Stimulated activated CD4-positive, alpha-beta T cell treated with anti-CD3 and anti-CD28 coated beads, Interleukin-1b, Interleukin-23, amount 100 ng/mL, for 48 hours (primary cell): ENCODE measurements around the gene KRTAP25-1.

Experiments
- DNase-seq: peaks from one replicate; pipeline ENCODE4 v3.0.0-alpha.2; 2020

The KRTAP25-1 gene, protein sequence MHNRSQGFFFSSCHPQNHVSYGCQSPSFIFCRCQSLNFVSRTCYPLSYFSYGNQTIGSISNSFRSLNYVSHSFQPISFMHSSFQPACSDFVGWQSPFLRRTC

DNA sequence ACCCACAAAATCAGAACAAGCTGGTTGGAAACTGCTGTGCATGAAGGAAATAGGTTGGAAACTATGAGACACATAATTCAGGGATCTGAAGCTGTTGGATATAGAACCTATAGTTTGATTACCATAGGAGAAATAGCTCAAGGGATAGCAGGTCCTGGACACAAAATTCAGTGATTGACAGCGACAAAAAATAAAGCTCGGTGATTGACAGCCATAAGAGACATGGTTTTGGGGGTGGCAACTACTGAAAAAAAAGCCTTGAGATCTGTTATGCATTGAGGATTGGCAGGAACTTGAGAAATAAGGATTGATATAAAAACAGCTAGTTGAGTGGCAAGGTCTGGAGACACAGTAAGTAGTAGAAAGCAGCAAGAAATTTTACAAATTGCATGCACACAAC is at the start of gene KRTAP25-1:
KRTAP25-1 (minus strand) TSS at position 300 of the 400 bp plus-strand sequence; CDS start at position 276, 24 bp downstream.
- DNase-seq: no peak

DNA sequence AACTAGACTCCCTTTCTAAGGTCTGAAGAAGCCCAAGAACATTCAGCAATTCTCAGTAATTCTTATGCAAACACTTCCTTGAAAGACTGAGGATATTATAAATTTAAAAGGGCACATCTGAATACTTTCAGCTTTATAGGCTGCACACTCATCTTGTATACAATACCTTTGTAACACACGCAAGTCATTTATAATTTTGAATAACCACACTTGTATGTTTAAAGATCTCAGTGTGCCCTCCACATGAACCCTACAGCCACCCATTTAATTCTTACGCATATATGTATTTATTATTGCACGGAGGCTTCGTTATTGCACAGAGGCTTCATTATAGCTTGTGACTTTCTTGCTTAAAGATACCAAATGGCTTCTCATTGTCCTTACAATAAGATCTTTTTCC is 49.4 kb upstream of the KRTAP25-1 start:
- no peak for DNase-seq

DNA sequence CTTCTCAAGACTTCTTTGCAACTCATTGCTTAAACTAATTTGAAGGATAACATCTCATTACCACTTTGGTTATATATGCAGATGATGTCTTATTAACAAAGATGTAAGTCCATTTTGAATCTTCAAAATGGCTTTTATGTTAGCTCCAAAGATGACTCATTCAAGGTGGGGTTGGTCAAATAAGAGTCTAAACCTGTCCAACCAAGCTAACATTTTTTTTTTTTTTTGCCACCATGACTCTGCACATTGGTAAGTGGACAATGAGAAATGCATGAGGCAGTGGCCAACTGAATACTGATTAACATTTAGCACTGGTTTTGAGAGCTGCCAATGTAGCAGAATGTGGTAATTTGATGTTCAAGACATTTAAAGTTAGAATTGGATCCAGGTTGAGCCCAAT is 48.5 kb upstream of the KRTAP25-1 start:
- DNase-seq: no peak

DNA sequence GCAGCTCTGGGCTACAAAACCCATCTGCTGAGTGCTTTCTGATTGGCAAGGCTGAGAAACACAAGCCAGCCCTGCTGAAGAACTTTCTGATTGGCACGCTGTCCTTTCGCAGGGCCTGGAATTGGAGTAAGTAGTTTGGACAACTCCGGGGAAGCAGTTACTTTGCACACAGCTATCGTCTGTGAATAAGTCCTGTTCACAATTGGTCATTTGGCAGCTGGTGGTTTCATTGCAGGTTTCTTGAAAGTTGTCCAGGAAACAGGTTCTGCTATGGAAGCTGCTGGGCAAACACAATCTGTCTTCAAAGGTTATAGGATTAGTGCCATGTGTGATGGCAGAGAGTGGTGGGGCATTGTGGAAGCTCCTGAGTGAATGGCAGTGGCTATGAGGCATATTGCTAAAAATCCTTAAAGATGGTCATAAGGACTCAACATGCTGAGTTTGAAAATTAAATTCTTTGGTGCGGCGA is 48.0 kb upstream of the KRTAP25-1 start, which contains the start of gene KRTAP27-1:
KRTAP27-1 (minus strand) TSS at position 419 of the 469 bp plus-strand sequence; CDS start at position 393, 26 bp downstream.
- DNase-seq: no peak

DNA sequence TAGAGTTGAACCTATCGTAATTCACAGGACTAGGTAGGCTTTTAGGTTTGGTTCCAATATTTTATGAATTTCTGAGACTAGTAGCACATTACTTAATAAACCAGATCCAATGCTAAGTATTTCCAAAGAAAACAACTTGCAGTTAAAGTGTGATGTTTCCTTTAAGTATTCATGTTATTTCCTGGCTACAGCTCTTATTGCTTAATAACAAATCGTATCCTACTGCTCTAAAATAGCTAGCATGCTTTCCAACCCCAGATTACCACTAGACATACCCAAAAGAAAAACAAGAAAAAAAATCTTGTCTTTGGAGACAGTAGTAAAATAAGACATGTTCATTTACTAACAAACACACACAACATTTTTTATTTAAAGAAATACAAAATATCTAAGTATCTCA is 47.3 kb upstream of the KRTAP25-1 start:
- no peak for DNase-seq

DNA sequence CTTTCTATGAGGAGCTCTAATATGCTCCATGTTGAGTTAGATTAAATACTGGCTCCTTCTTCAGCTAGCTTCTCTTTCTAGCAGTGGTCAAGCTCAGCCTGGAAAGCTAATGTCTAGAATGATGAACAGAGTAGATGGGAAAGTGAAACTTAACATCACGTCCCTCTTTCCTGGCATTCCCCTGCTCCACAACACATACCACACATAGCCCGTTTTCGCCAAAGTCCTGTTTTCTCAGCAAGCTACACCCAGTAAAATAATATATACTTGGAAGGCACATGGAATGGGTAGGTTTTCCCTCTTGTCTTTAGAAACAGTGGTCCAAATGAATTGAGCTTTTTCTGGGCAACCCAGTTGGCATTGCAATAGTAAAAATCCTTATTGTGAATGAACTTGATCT is 44.4 kb upstream of the KRTAP25-1 start:
- DNase-seq: no peak

DNA sequence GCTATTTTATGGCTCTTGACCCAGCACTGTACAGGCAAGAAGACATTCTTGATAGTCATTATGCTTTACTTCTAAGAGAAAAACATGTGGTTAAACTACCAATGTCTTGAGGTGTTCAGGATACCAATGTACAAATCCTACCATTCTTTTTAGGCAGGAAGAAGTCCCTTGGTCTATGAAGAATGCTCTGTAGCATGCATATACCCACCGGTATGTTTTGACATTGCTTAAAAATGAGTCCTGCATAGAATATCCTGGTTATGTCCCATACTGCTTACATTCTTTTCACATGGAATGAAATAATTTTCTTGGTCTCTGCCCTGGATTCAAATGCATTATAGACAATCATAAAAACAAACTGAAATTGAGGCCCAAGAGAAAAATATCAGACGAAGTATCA is 43.4 kb upstream of the KRTAP25-1 start:
- DNase-seq: no peak

DNA sequence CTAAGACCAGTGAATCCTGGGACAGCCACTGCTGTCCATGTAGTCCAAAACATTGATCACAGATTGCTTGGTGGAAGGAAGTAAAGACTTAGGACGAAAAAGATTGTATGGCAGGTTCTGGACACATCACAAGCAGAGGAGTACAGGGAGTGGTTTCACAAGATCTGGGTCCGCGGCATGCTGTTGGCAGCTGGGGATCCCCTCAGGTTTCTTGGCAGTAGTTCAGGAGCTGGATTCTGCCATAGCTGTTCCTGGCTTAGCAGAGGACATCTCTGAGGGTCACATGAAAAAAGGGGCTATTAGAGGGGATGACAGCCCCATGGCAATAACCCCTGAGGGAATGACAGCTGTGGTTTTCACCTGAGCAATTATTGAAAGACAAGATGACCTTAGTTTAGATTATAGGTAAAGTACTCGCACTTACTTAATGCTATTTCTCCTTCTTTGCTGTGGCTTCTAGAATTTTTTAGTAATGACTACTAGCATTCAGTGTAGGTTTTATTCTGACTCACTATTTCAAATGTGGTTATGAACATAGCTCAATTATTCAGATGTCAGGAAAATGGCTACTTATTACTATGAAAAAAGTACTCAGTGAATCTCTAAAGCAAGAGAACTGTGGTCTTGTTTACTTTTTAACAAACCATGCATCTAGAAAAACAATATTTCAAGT is 40.0 kb upstream of the KRTAP25-1 start:
- DNase-seq: no peak

DNA sequence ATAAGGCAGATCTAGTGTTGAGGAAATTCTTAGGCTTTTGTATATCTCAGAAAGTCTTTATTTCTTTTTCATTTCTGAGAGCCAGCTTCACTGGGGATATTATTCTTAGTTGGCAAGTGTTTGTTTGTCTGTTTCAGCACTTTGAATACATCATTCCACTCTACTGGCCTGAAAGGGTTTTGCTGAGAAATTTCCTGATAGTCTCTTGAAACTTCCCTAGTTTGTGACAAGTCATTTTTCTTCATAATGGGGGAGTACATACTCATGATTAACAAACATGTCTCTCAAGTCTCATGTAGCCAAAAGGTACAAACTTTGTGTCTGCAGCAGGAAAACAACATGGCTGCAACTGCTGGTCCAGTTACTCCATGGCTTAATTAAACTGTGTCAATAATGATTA is 37.1 kb upstream of the KRTAP25-1 start:
- no peak for DNase-seq

DNA sequence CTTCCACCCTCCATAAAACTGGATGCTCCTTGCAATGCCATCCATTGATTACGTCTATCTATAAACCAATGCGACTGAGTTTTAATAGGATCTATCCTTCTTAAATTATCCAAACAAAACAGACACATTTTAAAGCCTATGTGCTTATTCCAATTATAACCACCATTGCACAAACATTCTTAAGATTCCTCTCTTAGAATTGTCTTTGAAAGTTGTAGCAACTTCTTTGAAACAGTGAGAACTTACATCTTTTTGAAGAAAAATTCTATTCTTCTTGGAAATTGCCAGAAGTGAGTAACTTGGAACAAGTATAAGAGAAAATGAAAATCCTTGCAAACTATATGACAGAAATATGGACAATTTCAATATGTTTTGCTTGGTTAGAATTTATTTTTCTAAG is 30.9 kb upstream of the KRTAP25-1 start, which contains the start of gene KRTAP26-1:
KRTAP26-1 (minus strand) TSS at position 101 of the 400 bp plus-strand sequence. CDS start 280 bp downstream, outside the sequence.
- no peak for DNase-seq

DNA sequence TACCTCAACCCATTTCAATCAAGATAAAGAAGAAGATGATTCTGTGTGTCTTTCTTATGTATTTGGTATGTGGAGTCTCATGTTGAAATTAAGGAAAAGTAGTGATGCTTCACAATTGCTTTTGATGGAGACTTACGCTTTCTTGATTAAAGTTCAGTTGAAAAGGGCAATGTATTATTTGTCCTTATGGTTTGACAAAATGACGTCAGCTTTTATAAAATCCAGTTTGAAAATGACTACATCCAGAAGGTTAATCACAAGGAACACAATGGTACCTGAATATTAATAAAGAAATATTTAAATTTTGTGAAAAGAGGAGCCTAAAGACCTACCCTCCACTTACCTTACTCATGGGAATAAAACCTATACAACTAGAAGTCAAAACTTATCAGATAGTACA is 26.4 kb upstream of the KRTAP25-1 start:
- no peak for DNase-seq

DNA sequence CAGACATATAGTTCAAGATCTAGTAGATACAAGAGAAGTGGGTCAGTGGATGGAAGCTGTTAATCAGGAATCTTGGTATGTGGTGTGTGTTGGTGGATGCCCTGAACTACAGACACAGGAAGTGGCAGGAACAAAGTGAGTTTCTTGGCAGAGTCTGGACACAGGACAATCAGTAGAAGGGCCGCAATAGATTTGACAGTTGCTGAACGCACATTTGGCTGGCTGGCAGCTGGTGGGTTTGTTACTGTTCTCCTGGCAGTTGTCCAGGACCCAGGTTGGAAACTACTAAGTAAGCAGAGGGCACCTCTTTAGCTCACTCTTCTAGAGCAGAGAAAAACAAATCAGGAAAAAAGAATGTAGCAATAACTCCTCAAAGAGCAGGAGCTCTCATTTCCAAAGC is 17.6 kb upstream of the KRTAP25-1 start:
- no peak for DNase-seq

DNA sequence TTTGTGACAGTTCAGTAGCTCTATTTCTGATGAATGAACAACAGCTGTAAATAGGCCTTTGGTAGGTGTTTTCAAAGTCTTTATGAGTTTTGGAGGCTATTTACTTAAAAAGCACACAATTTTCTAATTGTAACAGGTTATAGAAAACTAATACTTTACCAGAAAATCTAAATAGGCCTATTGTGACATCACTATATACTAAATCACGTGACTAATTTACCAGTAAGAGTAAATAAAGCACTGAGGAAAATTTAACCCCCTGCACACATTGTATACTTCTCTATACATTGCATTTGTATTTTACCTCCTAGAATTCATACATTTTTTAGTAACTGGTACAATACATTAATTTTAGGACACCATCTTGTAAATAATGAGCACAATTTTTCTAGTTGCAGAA is 15.8 kb upstream of the KRTAP25-1 start:
- no peak for DNase-seq

DNA sequence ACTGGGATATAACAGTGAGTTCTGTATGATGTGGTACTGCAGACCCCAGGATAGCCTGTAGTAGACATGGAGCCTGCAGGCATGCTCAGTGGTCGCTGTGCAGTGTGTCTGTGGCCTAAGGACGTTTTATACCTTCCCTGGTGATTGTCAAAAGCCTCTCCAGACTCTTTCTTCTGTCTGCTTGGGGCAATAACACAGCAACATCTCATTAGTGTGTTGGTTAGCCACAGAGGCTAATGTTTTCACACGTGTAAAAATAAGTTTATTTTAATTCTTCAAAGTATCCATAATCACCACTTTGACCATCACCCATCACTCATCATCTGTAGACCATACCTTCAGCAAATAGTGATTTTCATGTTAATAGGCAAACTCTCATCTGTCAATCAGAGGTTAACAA is 6.5 kb downstream of the KRTAP25-1 start, which contains the start of gene KRTAP24-1:
KRTAP24-1 (minus strand) TSS at position 101 of the 400 bp plus-strand sequence; CDS start at position 83, 18 bp downstream.
- DNase-seq: no peak

DNA sequence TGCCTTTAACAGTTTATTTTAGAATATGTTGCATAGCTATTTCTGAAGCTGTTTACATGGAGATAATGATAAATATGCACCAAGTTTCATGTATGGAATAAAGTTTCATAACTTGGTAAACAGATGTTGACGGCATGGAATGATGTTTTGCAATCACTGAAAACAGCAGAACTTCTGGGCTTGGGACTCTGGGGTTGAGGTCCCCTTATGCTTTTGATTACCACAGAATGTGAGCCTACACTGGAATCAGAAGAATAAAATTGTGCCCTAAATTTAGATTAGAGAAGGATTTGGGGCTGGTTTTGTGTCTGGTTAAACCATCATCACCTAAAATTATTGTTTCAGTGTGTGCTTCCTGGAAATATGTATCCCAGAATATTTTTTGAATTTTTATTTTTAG is 17.7 kb downstream of the KRTAP25-1 start:
- no peak for DNase-seq

DNA sequence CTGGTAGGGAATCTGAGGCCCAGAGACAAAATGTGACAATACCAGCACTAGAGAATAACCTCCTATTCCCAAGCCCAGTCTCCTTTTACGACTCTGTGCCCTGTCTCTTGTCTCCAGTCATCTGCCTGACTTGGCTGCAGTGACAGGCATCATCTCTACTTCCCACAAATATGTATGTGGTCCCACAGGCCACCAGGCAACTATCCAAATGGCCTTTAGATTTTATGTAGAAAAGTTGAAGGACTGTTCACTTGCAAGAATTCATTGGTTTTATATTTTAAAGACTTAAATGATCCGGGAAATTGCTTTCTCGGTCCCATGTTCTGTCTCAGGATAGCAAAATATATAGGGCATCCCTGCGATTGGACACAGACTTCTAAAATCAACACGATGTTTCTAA is 18.2 kb downstream of the KRTAP25-1 start:
- DNase-seq: no peak

DNA sequence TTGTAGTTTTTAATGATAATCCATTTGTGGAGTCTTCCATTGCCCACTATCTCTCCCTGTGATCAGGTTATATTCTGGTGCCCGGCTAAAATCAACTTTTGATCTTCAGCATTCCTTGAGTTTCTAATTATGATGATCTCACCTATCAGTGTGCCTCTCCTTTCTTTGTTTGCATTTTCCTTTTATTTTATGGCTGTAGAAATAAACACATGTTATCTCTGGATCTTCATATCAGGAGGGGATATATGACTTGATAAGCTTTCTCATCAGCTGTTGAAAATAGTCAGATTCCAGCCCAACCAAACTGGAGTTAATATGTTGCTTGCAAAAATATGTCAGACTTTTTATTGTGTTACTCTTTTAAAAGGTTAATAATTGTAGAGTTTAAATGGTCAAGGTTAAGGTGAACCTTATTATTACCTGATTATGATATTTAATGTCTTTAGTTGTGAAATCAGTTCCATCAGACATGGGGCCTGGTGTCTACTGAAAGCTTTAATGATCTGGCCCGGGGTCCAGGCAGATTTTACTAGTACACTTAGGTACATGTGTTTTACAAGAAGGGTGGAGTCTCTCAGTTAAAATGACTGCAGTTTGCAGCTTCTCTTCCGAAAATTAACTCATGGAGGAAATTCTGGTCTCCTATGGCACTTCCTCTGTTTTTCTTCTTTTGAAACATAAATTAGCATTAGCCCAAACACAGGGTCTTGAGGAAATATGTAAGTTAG is 19.3 kb downstream of the KRTAP25-1 start:
- no peak for DNase-seq

DNA sequence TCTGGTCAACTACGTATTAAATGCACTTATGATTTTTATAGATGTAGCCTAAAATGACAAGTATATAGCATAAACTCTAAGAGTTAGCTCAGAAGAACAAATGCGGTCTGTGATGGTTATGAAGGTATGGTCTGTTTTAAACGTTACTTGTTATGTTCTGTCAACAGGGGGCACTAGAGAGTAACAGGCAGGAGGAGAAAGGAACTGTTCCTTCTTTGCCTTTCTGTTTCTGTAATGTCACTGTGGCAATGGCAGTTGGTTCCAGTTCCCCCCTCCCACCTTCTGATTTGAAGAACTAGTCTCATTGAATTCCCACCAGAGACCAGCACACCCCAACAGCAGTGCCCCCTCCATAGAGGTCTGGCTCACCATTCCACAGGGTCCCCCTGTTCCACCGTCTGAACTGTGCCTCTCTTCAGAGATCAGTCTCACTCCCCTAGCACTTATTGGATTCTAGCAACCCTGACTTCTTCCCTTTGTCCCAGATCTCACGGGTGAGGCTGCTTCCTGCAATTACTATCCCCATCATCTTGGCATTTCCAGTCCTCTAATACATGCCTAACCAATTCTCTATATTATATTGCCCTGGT is 20.6 kb downstream of the KRTAP25-1 start:
- DNase-seq: no peak

DNA sequence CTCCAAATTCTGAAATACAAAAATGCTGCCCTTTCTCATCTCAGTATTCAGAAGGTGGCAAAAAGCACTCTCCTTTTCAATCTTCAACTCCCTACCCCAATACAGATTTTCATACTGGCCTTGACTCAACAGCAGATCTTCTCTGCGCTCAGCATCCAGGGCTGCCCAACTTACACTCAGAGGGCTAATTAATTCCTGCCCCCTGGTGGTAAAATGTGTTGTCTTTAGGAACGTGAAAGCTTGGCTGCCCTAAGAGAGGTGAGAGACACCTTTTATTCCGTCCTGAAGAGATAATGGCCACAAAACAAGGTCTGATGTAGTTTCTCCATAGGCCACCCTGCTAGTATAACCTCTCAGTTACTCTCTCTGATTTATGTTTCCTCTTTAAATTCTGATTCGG is 31.5 kb downstream of the KRTAP25-1 start:
- no peak for DNase-seq

DNA sequence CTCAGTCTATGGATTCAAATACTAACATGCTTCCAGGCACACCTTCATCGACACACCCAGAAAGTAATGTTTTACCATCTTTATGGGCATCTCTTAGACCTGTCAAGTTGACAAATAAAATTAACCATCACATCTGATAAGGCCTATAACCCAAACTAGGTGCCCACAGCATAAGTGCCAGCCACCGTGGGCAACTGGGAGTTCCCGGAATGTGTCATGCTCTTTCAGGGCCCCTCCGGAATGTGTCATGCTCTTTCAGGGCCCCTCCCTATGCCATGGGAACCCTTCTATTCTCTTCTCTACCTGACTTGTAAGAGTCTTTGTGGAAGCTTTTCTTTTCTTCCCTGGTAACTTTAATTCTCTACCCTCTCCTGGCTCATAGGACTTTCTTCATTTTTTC is 33.2 kb downstream of the KRTAP25-1 start:
- DNase-seq: no peak

DNA sequence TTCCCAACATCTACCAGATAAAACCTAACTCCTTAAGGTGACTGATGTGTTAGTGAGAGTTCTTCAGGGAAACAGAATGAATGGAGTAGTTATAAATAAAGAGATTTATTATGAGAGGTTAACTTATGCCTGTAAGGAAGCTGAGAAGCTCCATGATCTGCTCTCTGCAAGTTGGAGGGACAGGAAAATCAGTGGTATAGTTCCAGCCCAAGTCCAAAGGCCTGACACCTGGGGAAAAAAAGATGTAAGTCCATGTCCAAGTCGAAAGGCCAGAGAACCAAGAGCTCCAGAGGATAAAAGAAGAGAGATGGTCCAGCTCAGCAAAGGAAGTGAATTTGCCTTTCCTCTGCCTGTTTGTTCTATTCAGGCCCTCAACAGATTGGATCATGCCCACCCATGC is 33.6 kb downstream of the KRTAP25-1 start:
- no peak for DNase-seq

DNA sequence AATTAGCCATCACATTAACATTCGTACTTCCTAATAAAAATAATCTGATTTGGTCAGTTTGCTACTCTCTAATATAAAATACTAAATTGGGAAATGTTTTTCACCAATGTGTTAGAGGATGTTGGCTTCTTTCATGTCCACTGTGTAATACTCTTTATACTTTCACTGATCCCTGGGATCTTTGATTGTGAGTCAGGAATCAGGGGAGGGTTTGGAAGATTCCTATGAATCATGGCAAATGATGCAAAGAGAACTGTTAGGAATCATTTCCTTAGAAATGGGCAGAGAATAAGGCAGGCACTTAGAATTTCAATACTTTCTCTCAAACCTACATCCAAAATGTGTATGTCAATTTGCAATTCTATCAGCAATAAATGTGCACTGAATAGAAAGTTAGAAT is 37.5 kb downstream of the KRTAP25-1 start:
- DNase-seq: no peak

DNA sequence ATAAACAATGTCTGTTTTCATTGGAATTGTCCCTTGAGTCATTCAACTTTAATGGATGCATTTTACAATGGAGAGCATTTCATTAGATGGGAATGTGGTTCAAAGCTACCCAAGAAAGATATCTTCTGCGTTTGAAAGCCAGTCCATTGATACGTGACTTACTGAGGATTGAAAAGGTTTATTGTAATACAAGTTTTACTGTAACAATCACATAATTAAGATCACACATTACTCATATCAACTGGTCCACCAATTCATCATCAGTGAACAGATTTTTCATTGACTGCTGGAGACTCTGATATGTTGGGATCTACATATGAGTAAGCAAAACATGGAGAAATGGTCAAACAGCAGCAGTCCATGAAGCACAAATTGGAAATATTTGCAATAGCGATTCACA is 39.4 kb downstream of the KRTAP25-1 start:
- DNase-seq: no peak

DNA sequence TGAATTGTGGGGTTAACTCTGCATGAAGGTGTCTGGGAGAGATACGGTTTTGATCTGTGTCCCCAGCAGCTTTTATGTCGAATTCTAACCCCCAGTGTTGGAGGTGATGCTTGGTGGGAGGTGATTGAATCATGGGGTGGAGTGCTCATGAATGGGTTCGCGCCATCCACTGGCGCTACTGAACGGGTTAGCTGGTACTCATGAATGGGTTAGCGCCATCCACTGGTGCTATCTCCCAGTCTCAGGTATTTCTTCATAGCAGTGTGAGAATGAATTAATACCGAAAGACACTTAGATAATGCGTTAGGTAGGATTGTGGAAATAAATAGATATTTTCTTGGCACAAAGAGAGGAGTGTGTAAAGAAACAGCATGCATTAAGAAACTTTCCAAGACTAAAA is 40.5 kb downstream of the KRTAP25-1 start:
- DNase-seq: no peak
